HL-60/S4 treated with phorbol 12-myristate 13-acetate at 8.2 ng/mL for 4 days and 3 days (cell line): ENCODE measurements around the gene DENND1A.

ENCODE experiments used
- in situ Hi-C: fragments of 300-500 bp; cut with MboI; formaldehyde crosslinking; loops from 2 replicates; pipeline ENCODE4 v1.15.0; 2022; ENCODE audit warnings: low sequenced_read_pairs

DENND1A gene

GRCh38 chr9:123383512-123384170 is 546.3 kb downstream of the DENND1A start:
- in situ Hi-C loops: no loop called here

- in situ Hi-C loops: no loop called here
Measured at GRCh38 chr9:123382653-123383511, 547.0 kb downstream of the DENND1A start.

- in situ Hi-C loops: no loop called here
Measured at GRCh38 chr9:123380852-123381705, 548.8 kb downstream of the DENND1A start.

GRCh38 chr9:123378956-123379660 is 550.8 kb downstream of the DENND1A start:
- in situ Hi-C loops: no loop called here

GRCh38 chr9:123378025-123378424 is 551.9 kb downstream of the DENND1A start:
- in situ Hi-C loops: no loop called here

- in situ Hi-C loops: no loop called here
Measured at GRCh38 chr9:123377211-123377971, 552.5 kb downstream of the DENND1A start.

GRCh38 chr9:123376218-123377071 is 553.5 kb downstream of the DENND1A start:
- in situ Hi-C loops: no loop called here

- in situ Hi-C loops: no loop called here
Measured at GRCh38 chr9:123375469-123376132, 554.3 kb downstream of the DENND1A start.

GRCh38 chr9:123373946-123374345 is 556.0 kb downstream of the DENND1A start:
- in situ Hi-C loops: no loop called here

- in situ Hi-C loops: no loop called here
Measured at GRCh38 chr9:123373447-123373923, 556.4 kb downstream of the DENND1A start.

- in situ Hi-C loops: no loop called here
Measured at GRCh38 chr9:123372766-123373446, 557.0 kb downstream of the DENND1A start.

- in situ Hi-C loops: no loop called here
Measured at GRCh38 chr9:123371805-123372590, 557.9 kb downstream of the DENND1A start.

GRCh38 chr9:123371228-123371584 is 558.7 kb downstream of the DENND1A start:
- in situ Hi-C loops: no loop called here

GRCh38 chr9:123370526-123371227 is 559.2 kb downstream of the DENND1A start:
- in situ Hi-C loops: no loop called here

GRCh38 chr9:123370108-123370507 is 559.8 kb downstream of the DENND1A start:
- in situ Hi-C loops: no loop called here

GRCh38 chr9:123369296-123369695 is 560.6 kb downstream of the DENND1A start:
- in situ Hi-C loops: no loop called here
